Measurements from ENCODE around the gene CNFN.
A peak's percentile ranks its signal among the peaks of the same experiment; 100 is the strongest.

CNFN gene

GRCh38 chr19:42407816-42408175 lies 17.7 kb upstream of the CNFN start:
- no peak for DNase-seq

GRCh38 chr19:42407085-42407815 lies 17.2 kb upstream of the CNFN start:
- no peak for DNase-seq

GRCh38 chr19:42406111-42406510 lies 16.0 kb upstream of the CNFN start:
- DNase-seq, result no peak

GRCh38 chr19:42403586-42403985 lies 13.5 kb upstream of the CNFN start:
- DNase-seq, result no peak

GRCh38 chr19:42402376-42403116 lies 12.4 kb upstream of the CNFN start:
- DNase-seq, result no peak

GRCh38 chr19:42401365-42402303 lies 11.5 kb upstream of the CNFN start:
- peak; percentile 80 to 88 for DNase-seq

GRCh38 chr19:42400404-42400803 lies 10.3 kb upstream of the CNFN start:
- no peak for DNase-seq

GRCh38 chr19:42397263-42398166 lies 7.4 kb upstream of the CNFN start:
- DNase-seq, result no peak

- DNase-seq, result peak; percentile 99
These were observed 6.5 kb upstream of the CNFN start for GRCh38 chr19:42396381-42397262.

- no peak for DNase-seq
These were observed 4.7 kb upstream of the CNFN start for GRCh38 chr19:42394751-42395150.

- no peak for DNase-seq
These were observed 2.1 kb upstream of the CNFN start for GRCh38 chr19:42392165-42392564.

GRCh38 chr19:42388851-42389489 lies 1.1 kb downstream of the CNFN start:
- DNase-seq, result no peak

- DNase-seq, result peak; percentile 77 to 84
These were observed 3.0 kb downstream of the CNFN start for GRCh38 chr19:42386974-42387707.

GRCh38 chr19:42380155-42380554 lies 9.9 kb downstream of the CNFN start:
- DNase-seq, result no peak

- DNase-seq, result no peak
These were observed 11.6 kb downstream of the CNFN start for GRCh38 chr19:42378225-42379215.

GRCh38 chr19:42376177-42376555 lies 13.9 kb downstream of the CNFN start:
- DNase-seq, result no peak

- DNase-seq, result no peak
These were observed 14.5 kb downstream of the CNFN start for GRCh38 chr19:42375415-42376176.

- DNase-seq, result no peak
These were observed 15.2 kb downstream of the CNFN start for GRCh38 chr19:42374826-42375376.
